H9 (cell line): Measurements from ENCODE around the gene TBX1. TPM values are rescaled to one million over a fixed set of nuclear protein-coding genes. Genes with fewer than 3 reads are reported as not detected.
A peak's percentile ranks its signal among the peaks of the same experiment; 100 is the strongest.

Source experiments
- DNase-seq: peaks from one replicate; pipeline ENCODE4 v3.0.0-alpha.2; 2017
- H2AFZ ChIP-seq: one replicate; pipeline ENCODE4 v1.6.1; 2013; ENCODE audit warnings: mild to moderate bottlenecking, low read length, control low read depth, moderate library complexity
- H2AK5ac ChIP-seq: 2 replicates; pipeline ENCODE4 v1.6.1; 2013; ENCODE audit warnings: low read length, control low read depth, mixed read lengths; ENCODE audit not compliant: insufficient read length
- H2BK120ac ChIP-seq: one replicate; pipeline ENCODE4 v1.6.1; 2013; ENCODE audit warnings: low read depth, mild to moderate bottlenecking, low read length, control low read depth, inconsistent platforms; ENCODE audit not compliant: poor library complexity, severe bottlenecking
- H2BK12ac ChIP-seq: 2 replicates; pipeline ENCODE4 v1.6.1; 2013; ENCODE audit warnings: low read length, control low read depth, mixed read lengths, low read depth; ENCODE audit not compliant: insufficient read length
- H2BK15ac ChIP-seq: 2 replicates; pipeline ENCODE4 v1.6.1; 2013; ENCODE audit warnings: low read depth, low read length, control low read depth
- H2BK20ac ChIP-seq: one replicate; pipeline ENCODE4 v1.6.1; 2013; ENCODE audit warnings: low read depth, mild to moderate bottlenecking, low read length, control low read depth, inconsistent platforms; ENCODE audit not compliant: poor library complexity, severe bottlenecking
- H2BK5ac ChIP-seq: 2 replicates; pipeline ENCODE4 v1.6.1; 2013; ENCODE audit warnings: low read length, control low read depth, mixed read lengths; ENCODE audit not compliant: insufficient read length
- H3K14ac ChIP-seq: 2 replicates; pipeline ENCODE4 v1.6.1; 2013; ENCODE audit warnings: low read length, control low read depth; ENCODE audit not compliant: insufficient read depth
- H3K18ac ChIP-seq: 2 replicates; pipeline ENCODE4 v1.6.1; 2013; ENCODE audit warnings: low read depth, mild to moderate bottlenecking, mixed read lengths, low read length, control low read depth; ENCODE audit not compliant: insufficient read length
- H3K23ac ChIP-seq: 2 replicates; pipeline ENCODE4 v1.6.1; 2013; ENCODE audit warnings: low read length, control low read depth, mixed read lengths, low read depth; ENCODE audit not compliant: insufficient read length
- H3K23me2 ChIP-seq: 2 replicates; pipeline ENCODE4 v1.6.1; 2013; ENCODE audit warnings: low read depth, mild to moderate bottlenecking, mixed read lengths, low read length, control low read depth; ENCODE audit not compliant: insufficient read length, poor library complexity, severe bottlenecking
- H3K27ac ChIP-seq: 2 replicates; pipeline ENCODE4 v1.5.1; 2013; ENCODE audit warnings: low read length, control low read depth, mixed read lengths, low read depth; ENCODE audit not compliant: insufficient read length
- H3K27me3 ChIP-seq: 2 replicates; pipeline ENCODE4 v1.6.1; 2013; ENCODE audit warnings: low read length, control low read depth, inconsistent platforms; ENCODE audit not compliant: insufficient read depth
- H3K4ac ChIP-seq: 2 replicates; pipeline ENCODE4 v1.6.1; 2013; ENCODE audit warnings: low read depth, mild to moderate bottlenecking, control low read depth, inconsistent platforms, low read length, moderate library complexity
- H3K4me1 ChIP-seq: 2 replicates; pipeline ENCODE4 v1.6.1; 2013; ENCODE audit warnings: low read length, control low read depth, inconsistent platforms; ENCODE audit not compliant: insufficient read depth
- H3K4me2 ChIP-seq: 2 replicates; pipeline ENCODE4 v1.6.1; 2013; ENCODE audit warnings: low read length, control low read depth, mixed read lengths; ENCODE audit not compliant: insufficient read length, insufficient read depth
- H3K56ac ChIP-seq: 2 replicates; pipeline ENCODE4 v1.6.1; 2013; ENCODE audit warnings: low read depth, mild to moderate bottlenecking, mixed read lengths, low read length, control low read depth; ENCODE audit not compliant: insufficient read length
- H3K79me1 ChIP-seq: 2 replicates; pipeline ENCODE4 v1.6.1; 2013; ENCODE audit warnings: low read depth, mild to moderate bottlenecking, moderate library complexity, low read length, control low read depth, inconsistent platforms; ENCODE audit not compliant: insufficient read depth, poor library complexity, severe bottlenecking
- H3K79me2 ChIP-seq: 2 replicates; pipeline ENCODE4 v1.6.1; 2013; ENCODE audit warnings: low read length, control low read depth, inconsistent platforms; ENCODE audit not compliant: insufficient read depth
- H3K9ac ChIP-seq: 2 replicates; pipeline ENCODE4 v1.6.1; 2013; ENCODE audit warnings: low read length, control low read depth, mixed read lengths; ENCODE audit not compliant: insufficient read length; ENCODE audit errors: extremely low read depth
- H3K9me3 ChIP-seq: one replicate; pipeline ENCODE4 v1.6.1; 2013; ENCODE audit warnings: low read depth, low read length, inconsistent platforms; ENCODE audit not compliant: control insufficient read depth
- H3T11ph ChIP-seq: one replicate; pipeline ENCODE4 v1.6.1; 2013; ENCODE audit warnings: mild to moderate bottlenecking, low read length, control low read depth, inconsistent platforms
- H4K20me1 ChIP-seq: one replicate; pipeline ENCODE4 v1.6.1; 2013; ENCODE audit not compliant: control insufficient read depth, insufficient read length, insufficient read depth
- H4K5ac ChIP-seq: 2 replicates; pipeline ENCODE4 v1.6.1; 2013; ENCODE audit warnings: low read depth, mild to moderate bottlenecking, mixed read lengths, low read length, control low read depth; ENCODE audit not compliant: insufficient read length
- H4K8ac ChIP-seq: replicated peaks from 2 replicates; pipeline ENCODE4 v1.6.1; 2013; ENCODE audit warnings: low read length, control low read depth, mixed read lengths, low read depth; ENCODE audit not compliant: insufficient read length
- H4K91ac ChIP-seq: 2 replicates; pipeline ENCODE4 v1.6.1; 2013; ENCODE audit warnings: low read depth, mild to moderate bottlenecking, moderate library complexity, mixed read lengths, low read length, control low read depth; ENCODE audit not compliant: insufficient read length
- H3K27ac Mint-ChIP-seq, 3 experiments: 2 replicates in 2 of 3; 3 replicates in 1 of 3; pipeline ENCODE4 v1.8.0; 2020 to 2021; ENCODE audit warnings: mixed read lengths in 3 of 3, mild to moderate bottlenecking in 1 of 3, moderate library complexity in 1 of 3
- H3K27me3 Mint-ChIP-seq: 2 replicates; pipeline ENCODE4 v1.8.0; 2021; ENCODE audit warnings: low read depth, mild to moderate bottlenecking, moderate library complexity, mixed read lengths
- H3K36me3 Mint-ChIP-seq, 3 experiments: 2 replicates in 2 of 3; 3 replicates in 1 of 3; pipeline ENCODE4 v1.8.0; 2020 to 2021; ENCODE audit warnings: low read depth in 3 of 3, mixed read lengths in 3 of 3; ENCODE audit not compliant: insufficient read depth in 1 of 3
- H3K4me1 Mint-ChIP-seq, 2 experiments: 2 replicates each; pipeline ENCODE4 v1.8.0; 2020; ENCODE audit warnings: mixed read lengths in 2 of 2
- H3K4me3 Mint-ChIP-seq, 2 experiments: 2 replicates in 1 of 2; 3 replicates in 1 of 2; pipeline ENCODE4 v1.8.0; 2020 to 2021; ENCODE audit warnings: mild to moderate bottlenecking in 2 of 2, mixed read lengths in 2 of 2, moderate library complexity in 1 of 2
- H3K9me3 Mint-ChIP-seq, 2 experiments: 2 replicates in 1 of 2; 3 replicates in 1 of 2; pipeline ENCODE4 v1.8.0; 2020; ENCODE audit warnings: mild to moderate bottlenecking in 2 of 2, mixed read lengths in 2 of 2, moderate library complexity in 1 of 2
- CTCF ChIP-seq: fragments of 200-600 bp; sonication (generic); conservative IDR thresholded peaks from 3 replicates; pipeline ENCODE4 v1.8.0; 2021; ENCODE audit warnings: antibody characterized with exemption, mild to moderate bottlenecking
- WGBS: extraction: QIAGEN DNeasy Blood & Tissue Kit; methylation state at CpG from one replicate; pipeline ENCODE4 v1.1.7; 2013; ENCODE audit warnings: missing lambda C conversion rate, low lambda C conversion rate, mixed read lengths; ENCODE audit not compliant: insufficient read length; ENCODE audit errors: extremely low coverage; 5-methylcytosine and 5-hydroxymethylcytosine counted together
- total RNA-seq: library from RNA; stranded (reverse); gene quantifications from 2 replicates; pipeline ENCODE4 v1.2.1, GENCODE V29; 2021

The TBX1 gene
- total RNA-seq, 1 experiment from 2014 or later, result 2.2 TPM

GRCh38 chr22:19722178-19722981 is 38.2 kb upstream of the TBX1 start:
- peaks cover 7 to 18% (median 14%) of the 10 kb centered on the region in 3 experiments; a peak in 6 of 7 replicates for H3K36me3 Mint-ChIP-seq
- peaks cover 73% of the 10 kb centered on the region; the same call in 1 of the 2 replicates for H3K27me3 ChIP-seq
- H3K23ac ChIP-seq, result no peak overlapping the region
- no peak overlapping the region for H3K4ac ChIP-seq
- peaks cover 2% of the 10 kb centered on the region; the same call in 1 of the 2 replicates for H3K4me1 ChIP-seq
- H4K8ac ChIP-seq, result no peak overlapping the region
- no peak overlapping the region for H2AFZ ChIP-seq
- no peak overlapping the region for H3K27ac ChIP-seq
- H4K20me1 ChIP-seq, result peaks cover 4% of the 10 kb centered on the region
- H2BK120ac ChIP-seq, result no peak overlapping the region
- H2BK12ac ChIP-seq, result no peak overlapping the region
- H3K79me2 ChIP-seq, result no peaks in the 10 kb centered on the region
- no peak overlapping the region for H2BK20ac ChIP-seq
- H3K9me3 ChIP-seq, result no peaks in the 10 kb centered on the region
- H3K23me2 ChIP-seq, result peaks cover 10% of the 10 kb centered on the region
- no peak overlapping the region for H2AK5ac ChIP-seq
- no peak overlapping the region for H3K14ac ChIP-seq
- peak overlapping the region; percentile 54 for H3K4me2 ChIP-seq
- no peak for TF ChIP-seq CTCF
- peak overlapping the region; percentile 33 to 77 for H3K4me3 Mint-ChIP-seq
- H3K79me1 ChIP-seq, result no peaks in the 10 kb centered on the region
- peaks cover 9 to 25% of the 10 kb centered on the region in 2 experiments; a peak in 4 of 5 replicates for H3K9me3 Mint-ChIP-seq
- no peak overlapping the region for H3T11ph ChIP-seq
- H2BK15ac ChIP-seq, result no peak overlapping the region
- no CpG with 5 or more reads among the region's 60 CpGs for WGBS
- no peak overlapping the region for H3K27ac Mint-ChIP-seq
- no peak overlapping the region for H3K9ac ChIP-seq
- DNase-seq, result peak; percentile 69
- peaks cover 81% of the 10 kb centered on the region for H3K27me3 Mint-ChIP-seq
- H2BK5ac ChIP-seq, result no peak overlapping the region
- H3K56ac ChIP-seq, result no peak overlapping the region
- H3K18ac ChIP-seq, result no peak overlapping the region
- no peak overlapping the region for H4K5ac ChIP-seq
- H3K4me1 Mint-ChIP-seq, result peaks cover 17 to 33% of the 10 kb centered on the region in 2 experiments
- H4K91ac ChIP-seq, result no peak overlapping the region
